HG02885 (cell line): ENCODE measurements around the gene ELL.
"Not testable (repeated sequence)": the region's sequence is repeated elsewhere in the genome, so short reads cannot be mapped to it uniquely, and the experiment has no call there.

Source experiments
- ATAC-seq: cut with Tn5 transposase; IDR thresholded peaks from one replicate; pipeline ENCODE4 v1.9.1; 2021; ENCODE audit warnings: mild to moderate bottlenecking; ENCODE audit not compliant: unreplicated experiment, poor library complexity

Gene ELL

GRCh38 chr19:18414504-18415177 is 107.2 kb downstream of the ELL start:
- no peak for ATAC-seq

GRCh38 chr19:18412610-18413239 is 109.1 kb downstream of the ELL start:
- no peak for ATAC-seq

GRCh38 chr19:18408053-18408476 is 113.8 kb downstream of the ELL start:
- ATAC-seq: no peak

GRCh38 chr19:18406749-18407148 is 115.1 kb downstream of the ELL start:
- ATAC-seq: no peak

GRCh38 chr19:18405754-18406153 is 116.1 kb downstream of the ELL start:
- ATAC-seq: not testable (repeated sequence)

- not testable (repeated sequence) for ATAC-seq
These were observed 119.2 kb downstream of the ELL start for GRCh38 chr19:18402455-18403248.

- no peak for ATAC-seq
These were observed 120.2 kb downstream of the ELL start for GRCh38 chr19:18401580-18402112.

- ATAC-seq: no peak
These were observed 122.9 kb downstream of the ELL start for GRCh38 chr19:18399008-18399407.

- ATAC-seq: no peak
These were observed 124.3 kb downstream of the ELL start, which contains the start of gene LRRC25 for GRCh38 chr19:18397242-18398202. Gene LRRC25, minus strand, starts transcription at chr19:18397622. Its CDS starts 659 bp downstream, at chr19:18396963.

GRCh38 chr19:18396471-18397241 is 125.2 kb downstream of the ELL start:
- no peak for ATAC-seq

- no peak for ATAC-seq
These were observed 128.0 kb downstream of the ELL start for GRCh38 chr19:18393836-18394235.

- ATAC-seq: no peak
These were observed 128.9 kb downstream of the ELL start for GRCh38 chr19:18392926-18393325.
